GM23248 (cell line): ENCODE measurements around the gene AURKB.

Experiments
- EZH2 ChIP-seq: fragments of 200-600 bp; sonication (generic); IDR thresholded peaks from 2 replicates; pipeline ENCODE4 v1.6.1; 2018; ENCODE audit warnings: antibody characterized with exemption, mild to moderate bottlenecking; ENCODE audit not compliant: insufficient read depth, poor library complexity, severe bottlenecking
- EZH2phosphoT487 ChIP-seq: fragments of 200-600 bp; sonication (generic); IDR thresholded peaks from 2 replicates; pipeline ENCODE4 v1.6.1; 2018; ENCODE audit warnings: antibody characterized with exemption, moderate library complexity, mild to moderate bottlenecking, low read depth; ENCODE audit not compliant: insufficient read depth

DNA sequence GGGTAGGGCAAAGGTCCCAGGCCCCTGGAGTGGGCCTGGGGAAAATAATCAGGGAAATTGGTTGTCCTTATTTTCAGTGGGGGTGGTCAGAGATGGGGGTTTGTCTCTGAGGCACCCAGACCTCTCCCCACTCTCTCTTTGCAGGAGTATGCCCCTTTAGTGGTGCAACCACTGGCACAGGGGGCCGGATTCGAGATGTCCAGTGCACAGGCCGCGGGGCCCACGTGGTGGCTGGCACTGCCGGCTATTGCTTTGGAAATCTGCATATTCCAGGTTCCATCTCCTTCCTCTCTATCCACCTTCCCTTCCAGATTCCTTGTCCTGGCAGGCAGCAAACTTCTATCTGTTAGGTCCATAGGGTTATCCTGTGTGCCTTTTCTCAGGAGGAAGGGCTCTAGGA lies 46.3 kb upstream of the AURKB start:
- TF ChIP-seq EZH2phosphoT487 (no peak), EZH2 (no peak)
